A673 (cell line): ENCODE measurements around the gene TXNDC5. TPM values are rescaled to one million over a fixed set of nuclear protein-coding genes. Genes with fewer than 3 reads are reported as not detected.

Experiments used
- BruUV-seq: library from RNA; stranded (reverse); fragments of 400-500 nt; replicated peaks from 2 replicates; lab custom pipeline; 2021; lab: Mats Ljungman, UMichigan
- CTCF ChIA-PET: fragments of 300-600 bp; sonication (Branson Sonifier 250); formaldehyde crosslinking; loops from one replicate; lab custom pipeline; 2022; ENCODE audit warnings: antibody characterized with exemption; lab: Charles Lee
- POLR2A ChIA-PET: fragments of 300-600 bp; sonication (Branson Sonifier 250); formaldehyde crosslinking; loops from one replicate; lab custom pipeline; 2022; ENCODE audit warnings: antibody characterized with exemption; ENCODE audit not compliant: low non-redundant PET; lab: Charles Lee
- DNase-seq: peaks from one replicate; pipeline ENCODE4 v3.0.0-alpha.2; 2015; ENCODE audit warnings: low spot score
- H3K27ac ChIP-seq: fragments of 200-600 bp; sonication (generic); 2 replicates; pipeline ENCODE4 v1.5.1; 2016; ENCODE audit warnings: mixed run types, low read depth, mild to moderate bottlenecking, mixed read lengths, antibody characterized with exemption, low read length; ENCODE audit not compliant: poor library complexity, severe bottlenecking
- H3K27me3 ChIP-seq: fragments of 200-600 bp; sonication (generic); replicated peaks from 2 replicates; pipeline ENCODE4 v1.6.1; 2017; ENCODE audit warnings: mixed run types, low read depth, mild to moderate bottlenecking, mixed read lengths, antibody characterized with exemption, low read length; ENCODE audit not compliant: insufficient read depth, poor library complexity
- H3K36me3 ChIP-seq: fragments of 200-600 bp; sonication (generic); 2 replicates; pipeline ENCODE4 v1.6.1; 2016; ENCODE audit warnings: mixed run types, mild to moderate bottlenecking, mixed read lengths, antibody characterized with exemption, low read length; ENCODE audit not compliant: insufficient read depth, poor library complexity, severe bottlenecking
- H3K4me1 ChIP-seq: fragments of 200-600 bp; sonication (generic); 2 replicates; pipeline ENCODE4 v1.6.1; 2017; ENCODE audit warnings: mixed run types, mild to moderate bottlenecking, mixed read lengths, antibody characterized with exemption, low read length; ENCODE audit not compliant: insufficient read depth, poor library complexity, severe bottlenecking
- H3K4me3 ChIP-seq: fragments of 200-600 bp; sonication (generic); 2 replicates; pipeline ENCODE4 v1.5.1; 2016; ENCODE audit warnings: low read depth, mixed run types, mild to moderate bottlenecking, mixed read lengths, low read length; ENCODE audit not compliant: poor library complexity, severe bottlenecking
- H3K9me3 ChIP-seq: fragments of 200-600 bp; sonication (generic); 2 replicates; pipeline ENCODE4 v1.6.1; 2016; ENCODE audit warnings: mixed run types, low read depth, mild to moderate bottlenecking, mixed read lengths, antibody characterized with exemption, low read length; ENCODE audit not compliant: poor library complexity, severe bottlenecking
- EZH2 ChIP-seq: fragments of 200-600 bp; sonication (generic); IDR thresholded peaks from 2 replicates; pipeline ENCODE4 v1.6.1; 2017; ENCODE audit warnings: borderline replicate concordance, low read depth, mild to moderate bottlenecking, mixed read lengths, antibody characterized with exemption, low read length; ENCODE audit not compliant: poor library complexity, severe bottlenecking
- intact Hi-C: fragments of 100-400 bp; cut with micrococcal nuclease; formaldehyde crosslinking; loops from one replicate; pipeline ENCODE4 v1.10.0; 2022; ENCODE audit not compliant: unreplicated experiment
- total RNA-seq: library from RNA; stranded (reverse); gene quantifications from 2 replicates; pipeline ENCODE4 v1.2.3, GENCODE V29; 2021
- TF ChIP-seq, protein P1 (sequence below): fragments of 300-800, 200-600 bp; sonication (generic); conservative IDR thresholded peaks from 2 replicates; pipeline ENCODE4 v1.5.1; 2017; ENCODE audit warnings: low read depth, mild to moderate bottlenecking, antibody characterized with exemption, low read length, moderate library complexity, mixed read lengths

The TXNDC5 gene
- total RNA-seq, 1 experiment from 2014 or later: 134 TPM

- Histone ChIP-seq H3K4me3 (no peak overlapping the region), H3K9me3 (no peaks in the 10 kb centered on the region), H3K27me3 (no peaks in the 10 kb centered on the region), H3K4me1 (peaks cover 5% of the 10 kb centered on the region), H3K27ac (no peak overlapping the region), H3K36me3 (peaks cover 40% of the 10 kb centered on the region)
- no TSS peak for BruUV-seq
- intact Hi-C loops: no loop called here
- ChIA-PET CTCF (no interaction called here), POLR2A (no interaction called here)
- no peak for TF ChIP-seq EZH2
- TF ChIP-seq, protein P1, sequence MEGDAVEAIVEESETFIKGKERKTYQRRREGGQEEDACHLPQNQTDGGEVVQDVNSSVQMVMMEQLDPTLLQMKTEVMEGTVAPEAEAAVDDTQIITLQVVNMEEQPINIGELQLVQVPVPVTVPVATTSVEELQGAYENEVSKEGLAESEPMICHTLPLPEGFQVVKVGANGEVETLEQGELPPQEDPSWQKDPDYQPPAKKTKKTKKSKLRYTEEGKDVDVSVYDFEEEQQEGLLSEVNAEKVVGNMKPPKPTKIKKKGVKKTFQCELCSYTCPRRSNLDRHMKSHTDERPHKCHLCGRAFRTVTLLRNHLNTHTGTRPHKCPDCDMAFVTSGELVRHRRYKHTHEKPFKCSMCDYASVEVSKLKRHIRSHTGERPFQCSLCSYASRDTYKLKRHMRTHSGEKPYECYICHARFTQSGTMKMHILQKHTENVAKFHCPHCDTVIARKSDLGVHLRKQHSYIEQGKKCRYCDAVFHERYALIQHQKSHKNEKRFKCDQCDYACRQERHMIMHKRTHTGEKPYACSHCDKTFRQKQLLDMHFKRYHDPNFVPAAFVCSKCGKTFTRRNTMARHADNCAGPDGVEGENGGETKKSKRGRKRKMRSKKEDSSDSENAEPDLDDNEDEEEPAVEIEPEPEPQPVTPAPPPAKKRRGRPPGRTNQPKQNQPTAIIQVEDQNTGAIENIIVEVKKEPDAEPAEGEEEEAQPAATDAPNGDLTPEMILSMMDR: no peak
- no peak for DNase-seq
These were observed 5.2 kb downstream of the TXNDC5 start for GRCh38 chr6:7905416-7905815.

DNA sequence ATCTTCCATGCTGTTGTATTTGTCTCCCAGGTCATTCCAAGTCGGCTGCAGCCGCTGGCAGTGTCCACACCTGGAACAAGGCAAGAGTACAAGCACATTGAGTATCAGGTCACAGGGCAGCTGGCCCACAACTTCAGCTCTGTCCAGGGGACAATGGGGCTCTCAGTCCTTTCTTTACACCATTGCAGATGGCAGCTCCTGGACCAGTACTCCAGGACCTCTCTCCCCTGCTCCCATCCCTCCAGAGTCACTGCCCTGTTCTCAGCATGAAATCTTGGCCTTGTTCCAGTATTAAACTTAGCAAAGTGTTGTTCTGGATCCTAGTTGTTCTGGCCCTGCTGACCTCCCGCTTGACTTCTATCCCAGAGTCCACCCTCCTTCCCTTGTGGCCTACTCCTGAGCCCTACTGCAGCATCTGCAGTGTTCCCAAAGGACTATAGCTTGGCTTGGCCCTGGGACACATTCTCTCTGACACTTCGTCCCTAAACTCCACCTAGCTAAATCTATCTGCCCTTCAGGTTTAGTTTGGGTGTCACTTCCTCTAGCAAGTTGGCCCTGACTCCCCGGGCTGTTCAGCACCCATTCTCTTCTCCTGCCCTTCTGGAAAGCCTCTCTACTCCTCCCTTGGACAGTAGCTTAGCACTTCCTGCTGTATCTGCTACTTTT, 5.8 kb downstream of the TXNDC5 start:
- Histone ChIP-seq H3K9me3 (no peaks in the 10 kb centered on the region), H3K4me1 (peaks cover 5% of the 10 kb centered on the region), H3K27ac (no peak overlapping the region), H3K4me3 (no peak overlapping the region), H3K27me3 (no peaks in the 10 kb centered on the region), H3K36me3 (peaks cover 45% of the 10 kb centered on the region)
- no peak for DNase-seq
- no TSS peak for BruUV-seq
- TF ChIP-seq, protein P1: no peak
- no peak for TF ChIP-seq EZH2
- intact Hi-C loops: no loop called here
- CTCF ChIA-PET: no interaction called here
- POLR2A ChIA-PET: no interaction called here

DNA sequence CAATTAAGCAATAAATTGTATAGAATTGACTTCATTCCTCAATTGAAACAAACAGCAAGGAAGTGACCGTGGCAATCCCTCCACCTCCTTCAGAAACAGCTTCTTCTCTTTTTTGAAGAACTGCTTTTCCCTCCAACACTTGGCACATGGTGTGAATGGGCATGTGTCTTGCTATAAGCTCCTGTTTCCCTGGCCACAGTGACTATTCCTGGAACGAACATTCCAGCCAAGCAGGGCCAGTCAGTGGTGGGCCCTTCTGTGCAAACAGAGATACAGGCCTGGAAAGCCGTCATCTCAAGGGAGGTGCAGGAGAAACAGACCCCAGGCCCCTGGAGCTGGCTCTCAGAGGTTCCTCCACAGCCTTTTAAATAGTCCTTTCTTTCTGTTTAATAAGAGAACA, 6.9 kb downstream of the TXNDC5 start:
- Histone ChIP-seq H3K4me3 (no peak overlapping the region), H3K4me1 (peaks cover 3% of the 10 kb centered on the region), H3K27ac (no peak overlapping the region), H3K9me3 (no peaks in the 10 kb centered on the region), H3K27me3 (no peaks in the 10 kb centered on the region), H3K36me3 (peaks cover 56% of the 10 kb centered on the region)
- POLR2A ChIA-PET: no interaction called here
- BruUV-seq: no TSS peak
- intact Hi-C loops: no loop called here
- CTCF ChIA-PET: no interaction called here
- TF ChIP-seq, protein P1: no peak
- no peak for TF ChIP-seq EZH2
- no peak for DNase-seq
